Keratinocyte (primary cell): Measurements from ENCODE around the gene PSMD2.

Experiments used
- CTCF ChIP-seq, 3 experiments: IDR thresholded peaks in 1 of 3; conservative IDR thresholded peaks in 1 of 3; optimal IDR thresholded peaks in 1 of 3; 2 replicates in 2 of 3; 3 replicates in 1 of 3; pipeline versions ENCODE3 to v1.5.1; 2011; ENCODE audit warnings: low read length in 3 of 3, mild to moderate bottlenecking in 3 of 3, moderate library complexity in 2 of 3, control low read depth in 1 of 3, inconsistent platforms in 1 of 3; ENCODE audit not compliant: insufficient read depth in 2 of 3; ENCODE audit errors: extremely low read depth in 1 of 3
- EZH2 ChIP-seq: IDR thresholded peaks from one replicate; pipeline ENCODE4 v1.6.1; 2012; ENCODE audit warnings: inconsistent platforms, mild to moderate bottlenecking, low read length, moderate library complexity

GRCh38 chr3:184357248-184358123 is 58.4 kb downstream of the PSMD2 start:
- TF ChIP-seq CTCF (optimal IDR thresholded peaks at IDR 0.05 in 1 of 3, IDR thresholded peaks at IDR 0.05 in 1 of 3, conservative IDR thresholded peaks at IDR 0.05 in 1 of 3; ENCODE audit: extremely low read depth in 1 of 3, insufficient read depth in 2 of 3, low read length in 3 of 3) (no peak), EZH2 (no peak)
